HG03432 (cell line): ENCODE measurements around the gene TBC1D14.

Source experiments
- ATAC-seq: cut with Tn5 transposase; IDR thresholded peaks from one replicate; pipeline ENCODE4 v1.9.1; 2021; ENCODE audit warnings: mild to moderate bottlenecking, moderate library complexity; ENCODE audit not compliant: unreplicated experiment

The TBC1D14 gene

GRCh38 chr4:6991771-6992557, 82.3 kb downstream of the TBC1D14 start:
- no peak for ATAC-seq

- no peak for ATAC-seq
Measured at GRCh38 chr4:6992728-6993677, 83.4 kb downstream of the TBC1D14 start.

DNA sequence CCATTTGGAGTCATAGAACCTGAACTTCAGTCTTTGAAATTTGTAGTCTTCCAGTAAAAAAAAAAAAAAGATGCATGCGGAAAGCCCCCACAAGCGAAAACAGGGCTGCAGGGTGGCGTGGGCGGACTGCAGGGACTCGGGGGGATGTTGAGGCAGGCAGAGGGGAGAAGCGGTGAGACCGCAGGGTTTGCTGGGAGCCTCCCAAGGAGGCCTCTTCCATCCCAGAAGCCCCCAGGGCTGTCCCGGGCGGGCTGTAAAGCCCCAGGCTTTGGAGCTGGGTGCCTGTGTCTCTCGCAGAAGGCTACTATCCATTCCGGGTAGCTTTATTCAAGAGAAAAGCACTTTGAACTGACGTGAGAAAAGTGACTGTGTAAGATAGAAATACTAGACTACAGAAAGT, 86.9 kb downstream of the TBC1D14 start:
- no peak for ATAC-seq

DNA sequence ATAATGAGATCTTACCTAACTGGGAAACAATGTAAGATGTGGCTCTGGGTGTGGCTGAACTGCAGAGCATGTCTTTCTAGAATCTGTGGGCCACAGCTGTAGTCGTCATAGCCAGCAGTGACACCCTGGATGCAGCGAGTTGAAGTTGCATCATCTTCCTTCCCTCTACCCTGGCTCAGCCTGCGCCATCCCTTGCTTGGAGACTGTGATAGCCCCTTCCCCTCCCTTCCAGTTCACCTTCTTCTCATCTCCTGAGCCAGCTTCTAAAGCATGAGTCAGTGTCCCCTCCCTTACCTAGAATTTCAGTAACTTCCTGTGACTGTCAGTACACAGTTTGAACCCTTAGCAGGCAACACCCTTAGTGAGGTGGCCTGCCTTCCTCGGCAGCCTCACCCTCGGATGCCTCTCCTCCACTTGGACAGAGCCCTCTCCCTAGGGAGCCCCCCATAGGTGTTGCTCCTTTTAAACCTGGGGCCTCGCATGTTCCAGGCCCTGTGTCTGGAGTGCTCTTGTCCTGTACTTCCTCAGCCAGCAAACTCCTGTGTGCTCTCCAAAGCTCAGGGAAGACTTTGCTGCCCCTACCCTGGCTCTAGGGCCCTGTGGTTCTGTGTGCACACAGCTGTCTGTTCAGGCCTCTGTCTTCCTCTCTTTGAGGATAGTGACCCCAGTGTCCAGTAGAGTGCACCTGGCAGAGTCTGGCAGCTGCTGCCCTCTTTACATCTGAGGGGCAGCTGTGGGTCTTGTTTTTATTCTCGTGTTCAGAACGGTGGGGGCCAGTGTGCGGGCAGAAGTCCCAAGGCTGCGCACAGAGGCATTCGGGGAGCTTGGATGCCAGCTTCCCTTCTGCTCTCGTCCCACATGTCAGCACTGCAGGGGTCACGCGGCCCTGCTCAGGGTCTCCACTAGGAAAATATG, 89.8 kb downstream of the TBC1D14 start:
- no peak for ATAC-seq

GRCh38 chr4:7000421-7001176, 91.0 kb downstream of the TBC1D14 start:
- no peak for ATAC-seq

DNA sequence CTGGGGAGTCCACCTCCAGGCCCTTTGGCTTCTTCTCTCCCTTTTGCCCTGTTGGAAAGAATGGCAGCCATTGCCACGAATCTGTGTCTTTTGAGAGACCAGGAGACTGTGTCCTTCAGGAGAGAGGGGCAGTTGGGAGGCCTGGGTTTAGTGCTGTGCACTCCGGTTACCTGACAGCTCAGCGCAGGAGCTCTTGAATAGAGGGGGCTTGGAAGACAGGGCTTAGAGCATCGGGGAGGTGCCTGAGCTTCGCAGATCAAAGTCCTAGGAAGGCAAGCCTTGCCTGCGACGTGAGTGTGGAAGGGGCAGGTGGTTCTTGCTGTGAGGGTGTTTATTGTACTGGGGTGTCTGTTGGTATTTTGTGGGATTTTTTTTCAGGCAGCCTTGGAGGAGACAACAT, 91.6 kb downstream of the TBC1D14 start:
- no peak for ATAC-seq

DNA sequence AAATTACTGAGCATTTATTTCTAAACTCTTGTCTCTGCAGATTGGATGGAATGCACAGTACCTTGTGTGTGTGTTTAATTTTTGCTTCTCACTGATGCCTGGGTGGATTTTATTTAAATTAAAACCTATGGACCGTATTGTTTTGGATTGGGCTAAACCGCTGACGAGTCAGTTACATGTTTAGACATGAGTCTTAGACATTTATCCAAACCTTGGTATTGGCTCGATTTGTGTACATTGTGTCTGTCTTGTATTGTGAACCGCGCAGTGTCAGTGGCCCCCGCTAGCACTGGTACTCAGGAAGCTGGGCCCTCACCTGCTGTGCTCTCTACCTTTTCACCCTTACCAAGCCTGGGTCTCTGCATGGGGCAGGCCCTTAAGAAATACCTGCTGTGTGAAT, 92.7 kb downstream of the TBC1D14 start:
- no peak for ATAC-seq

GRCh38 chr4:7003176-7003878, 93.7 kb downstream of the TBC1D14 start:
- ATAC-seq: no peak

GRCh38 chr4:7003879-7004240, 94.2 kb downstream of the TBC1D14 start:
- ATAC-seq: no peak

GRCh38 chr4:7004331-7004730, 94.7 kb downstream of the TBC1D14 start:
- ATAC-seq: no peak

GRCh38 chr4:7005571-7005970, 95.9 kb downstream of the TBC1D14 start:
- no peak for ATAC-seq

- ATAC-seq: no peak
Measured at GRCh38 chr4:7006411-7006810, 96.8 kb downstream of the TBC1D14 start.

DNA sequence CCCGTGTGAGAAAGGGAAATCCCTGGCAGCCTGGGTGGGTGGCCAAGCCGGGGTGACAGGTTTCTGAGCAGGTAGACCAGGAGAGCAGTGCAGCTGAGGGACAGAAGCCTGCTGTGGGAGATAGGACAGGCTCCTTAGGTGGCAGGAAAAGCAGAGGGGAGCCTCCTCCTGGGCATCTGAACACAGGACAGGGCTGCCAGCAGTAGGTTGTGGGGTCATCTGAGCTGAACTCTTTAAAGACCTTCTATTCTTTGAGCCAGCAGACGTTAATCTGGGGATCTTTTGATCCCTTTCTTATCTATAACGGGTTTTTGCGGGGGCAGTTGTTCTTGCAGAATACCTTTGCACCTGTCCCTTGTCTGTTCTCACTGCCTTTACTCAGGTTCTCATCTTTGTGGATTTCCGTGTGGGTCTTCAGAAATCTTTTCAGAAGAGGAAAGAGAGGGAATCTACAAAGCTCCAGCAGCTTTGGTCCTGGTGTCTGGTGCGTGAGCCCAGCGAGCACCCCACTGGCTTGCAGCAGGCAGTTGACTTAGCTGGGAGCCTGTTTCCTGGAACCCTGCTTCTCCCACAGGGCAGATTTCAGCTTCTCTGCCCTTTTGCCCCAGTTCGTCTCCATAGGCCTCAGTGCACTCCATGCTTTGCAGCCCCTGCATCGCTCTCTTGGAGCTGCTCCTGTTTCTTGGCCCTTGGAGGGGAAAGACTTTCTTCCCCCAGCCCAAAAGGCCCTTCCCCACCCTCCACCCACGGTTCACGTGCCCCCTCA, 97.7 kb downstream of the TBC1D14 start:
- ATAC-seq: no peak

GRCh38 chr4:7007944-7008343, 98.3 kb downstream of the TBC1D14 start:
- no peak for ATAC-seq

GRCh38 chr4:7009564-7009963, 99.9 kb downstream of the TBC1D14 start:
- no peak for ATAC-seq

- ATAC-seq: no peak
Measured at GRCh38 chr4:7013175-7013574, 103.5 kb downstream of the TBC1D14 start.

GRCh38 chr4:7014815-7015214, 105.2 kb downstream of the TBC1D14 start:
- no peak for ATAC-seq

DNA sequence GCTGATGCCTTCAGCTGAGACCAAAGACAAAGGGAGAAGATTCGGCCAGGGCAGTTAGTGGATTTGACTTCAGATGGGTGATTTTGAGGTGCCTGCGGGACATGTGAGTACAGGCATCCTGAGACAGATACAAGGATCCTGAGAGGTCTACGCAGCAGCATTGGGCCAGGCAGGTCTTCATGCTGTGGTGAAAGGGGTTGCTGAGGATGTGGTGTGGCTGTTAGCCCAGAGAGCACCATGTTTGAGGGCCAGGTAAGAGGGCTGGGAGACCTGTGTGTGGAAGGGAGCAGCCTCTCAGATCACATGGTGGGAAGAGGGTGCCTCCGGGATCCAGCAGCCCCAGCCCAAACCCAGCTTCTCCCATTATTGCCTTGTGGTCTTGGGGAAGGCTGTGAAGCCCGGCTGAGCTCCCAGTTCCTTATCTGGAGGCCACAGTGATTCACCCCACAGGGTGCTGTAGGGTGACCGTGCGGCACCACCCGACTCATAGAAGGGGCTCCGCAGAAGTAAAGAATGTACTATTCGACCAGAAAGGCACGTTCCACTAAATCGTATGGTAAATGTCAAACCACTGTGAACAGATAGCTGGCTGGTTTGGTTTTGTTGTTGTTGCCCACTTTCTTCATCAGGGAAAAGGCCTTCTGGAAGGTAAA, 105.9 kb downstream of the TBC1D14 start:
- ATAC-seq: no peak
